ENCODE measurements around the gene DUSP18.
A peak's percentile ranks its signal among the peaks of the same experiment; 100 is the strongest.

Gene DUSP18

DNA sequence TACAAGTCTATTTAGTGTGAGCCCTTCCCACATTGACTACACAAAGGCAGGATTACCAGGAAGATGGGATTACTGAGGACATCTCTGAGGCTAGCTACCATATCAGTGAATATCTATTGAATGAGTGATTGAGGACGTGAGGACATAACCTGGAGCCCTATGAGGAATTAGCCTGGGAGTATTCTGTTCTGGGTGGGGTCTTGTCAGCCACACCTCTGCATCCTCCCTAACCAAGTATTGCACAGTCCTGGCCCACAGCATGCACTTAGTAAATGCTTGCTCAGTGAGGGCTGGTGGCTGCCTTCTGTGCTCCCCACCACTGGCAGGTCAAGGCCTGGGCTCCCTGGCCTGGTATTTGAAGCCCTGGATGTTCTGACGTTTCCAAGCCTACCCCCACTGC is 14.8 kb downstream of the DUSP18 start:
- H2AFZ ChIP-seq (ENCODE audit: low read depth, low read length), result no peak overlapping the region
- no peaks in the 10 kb centered on the region for H3K36me3 ChIP-seq (replicated peaks; ENCODE audit: low read depth, low read length)
- no peaks in the 10 kb centered on the region for H4K20me1 ChIP-seq (ENCODE audit: insufficient read depth, low read length)
- no peaks in the 10 kb centered on the region for H3K27me3 ChIP-seq (ENCODE audit: low read depth, low read length)
- H3K4me2 ChIP-seq (ENCODE audit: low read length), result no peak overlapping the region
- no peak overlapping the region for H3K4me3 ChIP-seq (ENCODE audit: low read length)
- no peak overlapping the region for H3K9ac ChIP-seq (ENCODE audit: low read length)
- H3K79me2 ChIP-seq (ENCODE audit: low read length), result no peaks in the 10 kb centered on the region
- no peak overlapping the region for H3K27ac ChIP-seq (ENCODE audit: low read length)
- H3K4me1 ChIP-seq (ENCODE audit: low read length), result peaks cover 29% of the 10 kb centered on the region
- H3K9me3 ChIP-seq (ENCODE audit: insufficient read depth, low read length), result no peaks in the 10 kb centered on the region
- TF ChIP-seq EZH2phosphoT487 (IDR thresholded peaks at IDR 0.05; ENCODE audit: low read depth), result no peak
- TF ChIP-seq, protein P1, sequence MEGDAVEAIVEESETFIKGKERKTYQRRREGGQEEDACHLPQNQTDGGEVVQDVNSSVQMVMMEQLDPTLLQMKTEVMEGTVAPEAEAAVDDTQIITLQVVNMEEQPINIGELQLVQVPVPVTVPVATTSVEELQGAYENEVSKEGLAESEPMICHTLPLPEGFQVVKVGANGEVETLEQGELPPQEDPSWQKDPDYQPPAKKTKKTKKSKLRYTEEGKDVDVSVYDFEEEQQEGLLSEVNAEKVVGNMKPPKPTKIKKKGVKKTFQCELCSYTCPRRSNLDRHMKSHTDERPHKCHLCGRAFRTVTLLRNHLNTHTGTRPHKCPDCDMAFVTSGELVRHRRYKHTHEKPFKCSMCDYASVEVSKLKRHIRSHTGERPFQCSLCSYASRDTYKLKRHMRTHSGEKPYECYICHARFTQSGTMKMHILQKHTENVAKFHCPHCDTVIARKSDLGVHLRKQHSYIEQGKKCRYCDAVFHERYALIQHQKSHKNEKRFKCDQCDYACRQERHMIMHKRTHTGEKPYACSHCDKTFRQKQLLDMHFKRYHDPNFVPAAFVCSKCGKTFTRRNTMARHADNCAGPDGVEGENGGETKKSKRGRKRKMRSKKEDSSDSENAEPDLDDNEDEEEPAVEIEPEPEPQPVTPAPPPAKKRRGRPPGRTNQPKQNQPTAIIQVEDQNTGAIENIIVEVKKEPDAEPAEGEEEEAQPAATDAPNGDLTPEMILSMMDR (IDR thresholded peaks at IDR 0.05; ENCODE audit: low read depth, low read length), result no peak

DNA sequence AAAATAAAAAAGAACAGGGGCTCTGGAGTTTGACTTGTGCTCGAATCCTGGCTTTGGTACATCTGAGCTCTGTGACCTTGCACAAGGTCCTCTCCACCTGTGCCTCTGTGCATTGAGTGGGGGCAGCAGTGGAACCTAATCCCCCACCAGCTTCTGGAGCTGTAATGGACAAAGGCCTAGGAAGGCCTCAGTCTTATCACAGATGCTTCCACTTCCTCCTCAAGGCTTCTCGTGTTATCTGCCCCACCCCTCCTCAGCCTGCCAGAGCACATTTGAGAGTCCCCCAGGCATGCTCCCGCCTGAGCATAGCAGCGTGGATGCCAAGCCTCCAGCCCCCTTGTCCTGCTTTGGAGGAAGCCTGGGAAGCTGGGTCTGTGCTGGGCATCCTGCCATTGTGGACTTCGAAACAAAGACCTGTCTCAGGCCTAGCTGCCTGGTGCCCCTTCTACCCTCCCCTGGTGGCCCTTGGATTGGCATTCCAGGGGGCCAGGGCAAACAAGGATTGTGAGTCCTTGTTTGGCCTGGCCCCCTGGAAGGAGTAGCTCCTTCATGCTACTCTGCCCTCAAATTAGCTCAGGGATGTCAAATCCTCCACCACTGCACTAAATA is 17.1 kb downstream of the DUSP18 start:
- Histone ChIP-seq H3K27ac (ENCODE audit: low read length) (no peak overlapping the region), H3K79me2 (ENCODE audit: low read length) (no peaks in the 10 kb centered on the region), H3K27me3 (ENCODE audit: low read depth, low read length) (no peaks in the 10 kb centered on the region), H3K4me1 (ENCODE audit: low read length) (peaks cover 29% of the 10 kb centered on the region), H3K4me2 (ENCODE audit: low read length) (no peak overlapping the region), H3K9me3 (ENCODE audit: insufficient read depth, low read length) (no peaks in the 10 kb centered on the region), H2AFZ (ENCODE audit: low read depth, low read length) (no peak overlapping the region), H3K4me3 (ENCODE audit: low read length) (no peak overlapping the region), H4K20me1 (ENCODE audit: insufficient read depth, low read length) (no peaks in the 10 kb centered on the region), H3K36me3 (replicated peaks; ENCODE audit: low read depth, low read length) (no peaks in the 10 kb centered on the region), H3K9ac (ENCODE audit: low read length) (no peak overlapping the region)
- TF ChIP-seq EZH2phosphoT487 (IDR thresholded peaks at IDR 0.05; ENCODE audit: low read depth), result no peak
- TF ChIP-seq, protein P1 (IDR thresholded peaks at IDR 0.05; ENCODE audit: low read depth, low read length), result no peak

DNA sequence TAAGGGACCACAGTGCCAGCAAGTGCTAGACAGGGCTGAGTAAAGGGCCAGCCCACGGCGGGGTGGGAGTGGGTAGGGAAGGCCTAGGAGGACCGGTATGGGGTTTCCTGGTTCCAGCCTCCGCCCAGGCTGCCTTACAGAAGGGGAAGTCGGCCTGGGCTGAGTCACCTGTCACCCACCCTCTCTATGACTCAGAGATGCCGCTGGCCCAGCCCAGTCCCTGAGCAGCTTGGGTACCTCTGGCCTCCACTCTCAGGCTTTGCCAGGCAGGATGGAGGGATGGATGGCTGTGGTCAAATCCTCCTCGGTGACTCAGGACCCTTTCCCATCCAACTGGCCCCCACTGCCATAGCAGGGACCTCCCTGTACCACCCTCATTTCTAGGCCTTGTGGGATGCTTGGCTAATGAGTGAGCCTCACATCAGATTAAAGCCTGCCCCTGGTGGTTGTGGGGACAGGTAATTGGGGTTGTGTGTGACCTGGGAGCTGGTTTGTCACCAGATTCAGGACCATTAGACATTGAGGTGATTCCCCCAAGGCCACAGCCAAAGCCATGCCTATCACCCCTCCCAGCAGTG is 18.2 kb downstream of the DUSP18 start:
- Histone ChIP-seq H3K36me3 (replicated peaks; ENCODE audit: low read depth, low read length) (no peaks in the 10 kb centered on the region), H3K4me2 (ENCODE audit: low read length) (peak overlapping the region; percentile 40), H3K4me3 (ENCODE audit: low read length) (no peak overlapping the region), H3K27me3 (ENCODE audit: low read depth, low read length) (no peaks in the 10 kb centered on the region), H3K4me1 (ENCODE audit: low read length) (peaks cover 29% of the 10 kb centered on the region), H3K27ac (ENCODE audit: low read length) (peak overlapping the region; percentile 43), H4K20me1 (ENCODE audit: insufficient read depth, low read length) (no peaks in the 10 kb centered on the region), H2AFZ (ENCODE audit: low read depth, low read length) (peak overlapping the region; percentile 66), H3K9ac (ENCODE audit: low read length) (peak overlapping the region; percentile 30; the same call in 1 of the 2 replicates), H3K79me2 (ENCODE audit: low read length) (no peaks in the 10 kb centered on the region), H3K9me3 (ENCODE audit: insufficient read depth, low read length) (no peaks in the 10 kb centered on the region)
- TF ChIP-seq, protein P1 (IDR thresholded peaks at IDR 0.05; ENCODE audit: low read depth, low read length), result 0 out of 2 replicates have a peak, but pooled peaks have one; percentile 12
- no peak for TF ChIP-seq EZH2phosphoT487 (IDR thresholded peaks at IDR 0.05; ENCODE audit: low read depth)

DNA sequence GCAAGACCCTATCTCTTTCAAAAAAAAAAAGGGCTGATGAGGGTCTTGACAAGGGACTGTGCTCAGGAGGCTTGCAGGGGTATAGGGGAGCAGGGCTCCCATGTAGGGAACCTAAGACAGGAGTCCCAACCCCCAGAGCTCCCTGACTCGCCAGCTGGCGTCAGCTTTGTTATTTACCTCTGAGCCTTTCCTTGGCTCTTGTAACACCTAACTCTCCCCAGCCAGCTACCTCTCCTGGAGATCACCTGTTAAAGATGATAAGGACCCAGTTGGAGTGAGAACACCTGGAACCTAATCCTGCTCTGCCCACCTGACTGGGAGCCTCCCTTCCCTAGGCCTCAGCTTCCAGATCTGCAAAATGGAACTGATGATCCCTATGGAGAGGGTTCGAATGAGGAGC is 18.9 kb downstream of the DUSP18 start:
- no peaks in the 10 kb centered on the region for H3K9me3 ChIP-seq (ENCODE audit: insufficient read depth, low read length)
- H3K4me2 ChIP-seq (ENCODE audit: low read length), result peak overlapping the region; percentile 40
- H3K27me3 ChIP-seq (ENCODE audit: low read depth, low read length), result no peaks in the 10 kb centered on the region
- H3K36me3 ChIP-seq (replicated peaks; ENCODE audit: low read depth, low read length), result no peaks in the 10 kb centered on the region
- H3K27ac ChIP-seq (ENCODE audit: low read length), result peak overlapping the region; percentile 43
- H3K4me1 ChIP-seq (ENCODE audit: low read length), result peaks cover 33% of the 10 kb centered on the region
- no peak for TF ChIP-seq EZH2phosphoT487 (IDR thresholded peaks at IDR 0.05; ENCODE audit: low read depth)
- TF ChIP-seq, protein P1 (IDR thresholded peaks at IDR 0.05; ENCODE audit: low read depth, low read length), result no peak
- H3K9ac ChIP-seq (ENCODE audit: low read length), result peak overlapping the region; percentile 30; the same call in 1 of the 2 replicates
- H4K20me1 ChIP-seq (ENCODE audit: insufficient read depth, low read length), result no peaks in the 10 kb centered on the region
- no peak overlapping the region for H3K4me3 ChIP-seq (ENCODE audit: low read length)
- H2AFZ ChIP-seq (ENCODE audit: low read depth, low read length), result peak overlapping the region; percentile 66; the same call in 1 of the 2 replicates
- no peaks in the 10 kb centered on the region for H3K79me2 ChIP-seq (ENCODE audit: low read length)

Data from OCI-LY3 (cell line).